HG02642 (cell line): ENCODE data around the gene THSD4.
"Not testable (repeated sequence)": the region's sequence is repeated elsewhere in the genome, so short reads cannot be mapped to it uniquely, and the experiment has no call there.

ENCODE experiments used
- ATAC-seq: cut with Tn5 transposase; IDR thresholded peaks from one replicate; pipeline ENCODE4 v1.9.1; 2021; ENCODE audit warnings: mild to moderate bottlenecking; ENCODE audit not compliant: unreplicated experiment, poor library complexity

Gene THSD4

DNA sequence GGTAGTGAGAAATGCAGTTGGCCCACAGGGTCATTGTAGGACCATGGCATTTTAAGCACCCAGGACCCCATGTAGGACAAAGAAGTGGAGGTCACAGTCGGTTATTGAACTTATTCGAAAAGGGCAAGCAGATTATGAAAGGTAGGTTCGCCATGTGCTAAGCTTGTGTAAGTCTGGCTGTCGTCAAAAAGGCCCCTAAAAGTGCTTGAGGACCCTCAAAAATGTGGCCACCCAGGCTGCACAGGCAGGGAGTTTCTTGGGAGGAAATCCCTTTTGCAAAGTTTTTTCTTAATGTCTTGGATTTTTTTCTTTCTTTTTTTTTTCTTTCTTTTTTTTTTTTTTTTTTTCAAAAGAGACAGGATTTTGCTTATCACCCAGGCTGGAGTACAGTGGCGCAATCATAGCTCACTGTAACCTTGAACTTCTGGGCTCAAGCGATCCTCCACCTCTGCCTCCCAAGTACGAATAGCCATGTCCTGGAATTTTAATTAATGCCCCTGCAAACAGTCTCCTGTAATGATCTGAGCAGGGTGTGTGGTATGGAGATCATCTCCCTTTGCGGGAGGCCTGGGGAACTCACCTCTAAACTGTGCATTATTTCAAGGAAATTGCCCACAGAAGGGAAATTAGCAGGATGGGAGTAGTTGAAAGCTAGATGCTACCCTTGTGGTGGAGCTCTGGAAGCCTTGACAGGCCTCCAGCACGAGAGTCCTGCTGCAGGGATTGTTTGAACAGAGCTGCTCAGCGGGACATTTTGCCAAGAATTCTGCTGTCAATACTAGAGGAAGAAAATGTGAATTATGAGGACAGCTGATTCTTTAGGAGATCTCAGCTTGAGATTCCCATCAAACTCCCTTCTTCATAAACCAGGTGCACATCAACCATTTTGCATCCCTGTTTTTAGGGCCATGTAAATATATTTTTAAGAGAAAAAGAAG lies 28.4 kb downstream of the THSD4 start:
- no peak for ATAC-seq

DNA sequence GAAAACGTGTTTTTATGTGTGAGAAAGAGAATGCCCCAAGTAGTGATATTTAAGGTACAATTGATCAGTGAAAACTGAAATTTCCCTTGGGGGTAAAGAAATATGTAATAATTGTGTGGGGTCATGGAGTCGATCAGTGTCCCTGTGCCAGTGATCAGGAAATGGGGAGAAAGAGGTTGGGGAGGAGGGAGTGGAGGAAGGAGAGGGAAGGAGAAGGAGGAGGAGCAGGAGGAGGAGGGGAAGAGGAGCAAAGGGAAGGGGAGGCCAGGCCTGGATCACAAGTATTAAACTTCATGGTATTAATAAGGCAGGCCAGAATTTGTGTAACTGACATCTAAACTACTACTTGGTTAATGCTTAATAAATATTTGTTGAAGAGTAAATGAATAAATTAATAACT lies 30.4 kb downstream of the THSD4 start:
- ATAC-seq = no peak

DNA sequence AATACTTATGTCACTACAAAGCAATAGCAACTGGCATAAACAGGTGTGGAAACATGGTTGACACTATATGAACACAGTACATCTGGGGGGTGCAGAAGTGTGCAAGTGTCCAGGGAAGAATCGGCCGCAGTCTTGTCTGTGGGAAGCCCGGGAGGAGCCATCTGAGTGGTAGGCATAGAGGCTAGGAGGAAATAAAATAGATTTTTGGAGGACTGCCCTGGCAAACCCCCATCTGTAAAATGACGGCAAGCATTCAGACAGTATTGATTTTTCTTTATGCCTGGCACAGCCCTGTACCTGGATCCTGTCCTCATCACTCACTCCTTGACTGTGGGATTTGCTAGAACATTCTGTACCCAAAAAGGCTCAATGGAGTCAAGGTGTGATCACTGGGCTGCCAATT lies 31.3 kb downstream of the THSD4 start:
- no peak for ATAC-seq

DNA sequence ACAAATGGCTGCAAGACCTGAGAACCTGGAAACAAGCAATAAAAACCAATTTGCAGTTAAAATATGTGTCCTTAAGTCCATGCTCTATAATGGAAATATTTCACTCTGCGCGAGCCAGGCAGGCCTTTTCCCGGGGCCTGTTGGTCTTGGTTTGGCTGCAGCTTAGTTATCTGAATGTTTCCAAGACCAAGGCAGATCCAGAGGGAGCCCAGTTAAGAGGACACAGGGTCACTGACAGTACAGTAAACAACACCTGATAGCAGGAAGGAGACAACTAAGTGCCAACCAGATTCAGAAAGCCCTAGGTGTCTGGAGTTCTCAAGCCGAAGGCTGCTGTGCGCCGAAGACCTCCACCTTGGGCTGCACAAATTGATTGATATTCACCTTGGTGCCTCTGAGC lies 32.8 kb downstream of the THSD4 start:
- no peak for ATAC-seq

DNA sequence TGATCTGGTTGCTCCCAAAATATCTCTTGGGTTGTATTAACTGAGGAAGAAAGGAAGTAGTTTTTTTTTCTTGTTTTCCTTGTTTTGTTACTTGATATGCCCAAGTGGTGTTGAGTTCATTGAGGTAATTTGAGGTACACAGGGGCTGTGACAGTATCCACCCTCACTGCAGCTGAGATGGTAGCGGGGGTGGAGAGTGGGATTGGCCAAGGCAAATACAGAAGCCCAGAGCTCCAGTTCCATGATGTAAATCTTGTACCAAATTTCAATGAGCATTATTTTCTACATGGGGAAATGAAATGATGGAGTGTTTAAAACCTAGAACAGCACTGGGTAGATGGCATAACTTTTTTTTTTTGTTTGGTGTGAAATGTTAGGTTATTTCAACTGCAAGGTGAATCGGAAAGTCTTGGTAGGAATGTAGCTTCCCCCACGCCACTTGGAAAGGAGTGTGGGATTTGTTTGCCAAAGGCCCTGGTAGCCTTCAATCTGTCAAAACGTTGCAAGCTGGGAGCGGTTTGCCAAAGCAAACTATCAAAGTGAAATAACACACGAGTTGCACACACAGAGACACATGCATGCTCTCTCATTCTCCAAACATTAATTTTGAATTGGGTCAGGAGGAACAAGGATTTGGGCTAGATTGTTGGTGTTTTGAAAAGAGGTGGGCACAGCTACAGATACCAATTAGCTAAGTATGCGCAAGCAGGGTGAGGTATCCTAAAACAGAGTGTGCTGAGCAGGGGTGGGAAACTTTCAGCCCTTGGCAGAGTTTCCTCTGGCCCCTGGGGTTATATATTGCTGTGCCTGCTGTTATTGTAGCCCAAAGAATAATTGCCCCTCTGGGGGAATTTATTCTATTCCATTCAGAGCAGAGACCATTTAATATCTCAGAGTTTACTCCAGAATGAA lies 34.6 kb downstream of the THSD4 start:
- ATAC-seq = no peak

DNA sequence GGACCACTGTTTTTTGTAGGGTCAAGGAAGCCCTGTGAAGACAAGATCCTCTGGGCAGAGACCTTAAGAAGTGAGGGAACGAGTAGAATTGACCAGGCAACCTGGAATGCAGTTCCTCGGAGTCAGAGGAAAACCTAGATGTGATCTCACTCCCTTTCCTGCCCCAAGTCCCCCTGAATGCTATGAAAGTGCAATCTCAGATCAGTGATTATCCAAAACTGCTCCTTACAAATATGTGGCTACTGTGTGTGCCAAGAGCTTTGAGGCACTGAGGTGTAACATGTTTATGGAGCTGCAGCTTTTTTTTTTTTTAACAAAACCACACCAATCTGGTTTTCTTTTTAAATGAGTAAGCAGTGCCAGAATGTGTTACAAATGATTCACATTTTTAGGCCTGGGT lies 35.8 kb downstream of the THSD4 start:
- no peak for ATAC-seq

DNA sequence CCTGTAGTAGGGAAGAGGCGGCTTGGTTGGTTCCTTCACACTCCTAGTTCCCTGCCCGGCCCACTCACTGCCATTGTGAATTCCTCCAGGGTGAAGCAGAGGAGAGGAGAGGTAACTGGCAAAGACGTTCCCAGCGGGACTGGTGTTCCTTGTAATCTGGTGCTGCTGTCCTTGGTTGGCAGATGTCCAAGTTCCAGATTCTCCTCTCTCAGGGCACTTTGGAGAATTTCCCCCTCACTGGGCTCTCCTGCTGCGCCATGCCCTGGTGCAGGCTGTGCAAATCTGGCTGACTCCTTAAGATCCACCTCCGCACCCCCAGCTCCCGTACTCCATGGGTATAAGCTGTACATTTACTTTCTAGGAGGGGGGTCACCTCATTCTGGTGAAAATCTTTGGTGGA lies 37.3 kb downstream of the THSD4 start:
- no peak for ATAC-seq

DNA sequence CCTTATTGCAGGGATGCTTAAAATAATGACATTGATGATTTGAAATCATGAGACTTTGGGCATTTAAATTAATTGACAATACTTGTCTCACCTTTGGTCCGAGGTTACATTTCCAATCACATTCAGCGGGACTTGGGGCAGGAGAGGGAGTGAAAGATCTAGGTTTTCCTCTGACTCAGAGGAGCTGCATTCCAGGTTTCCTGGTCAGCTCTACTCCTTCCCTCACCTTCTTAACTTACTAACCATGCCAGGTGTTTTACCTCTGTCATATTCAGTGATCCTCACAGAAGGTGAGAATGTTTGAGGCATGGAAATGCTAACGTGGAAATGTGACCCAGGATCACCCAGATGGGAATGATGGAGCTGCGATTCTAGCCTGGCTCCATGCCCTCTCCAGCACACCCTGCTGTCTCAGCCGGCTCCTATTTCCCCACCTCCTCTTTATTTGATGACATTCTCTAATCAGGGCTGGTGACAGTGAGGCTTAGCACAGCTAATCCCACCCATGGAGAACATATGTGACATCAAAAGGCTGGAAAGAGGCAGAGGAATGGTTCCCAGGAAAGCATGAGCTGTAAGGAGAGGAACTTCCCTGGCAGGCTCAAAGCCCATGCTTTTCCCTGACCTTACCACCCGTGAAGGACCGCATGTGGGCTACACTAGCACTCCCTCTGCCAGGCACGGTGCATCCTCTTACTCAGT lies 38.7 kb downstream of the THSD4 start:
- no peak for ATAC-seq

DNA sequence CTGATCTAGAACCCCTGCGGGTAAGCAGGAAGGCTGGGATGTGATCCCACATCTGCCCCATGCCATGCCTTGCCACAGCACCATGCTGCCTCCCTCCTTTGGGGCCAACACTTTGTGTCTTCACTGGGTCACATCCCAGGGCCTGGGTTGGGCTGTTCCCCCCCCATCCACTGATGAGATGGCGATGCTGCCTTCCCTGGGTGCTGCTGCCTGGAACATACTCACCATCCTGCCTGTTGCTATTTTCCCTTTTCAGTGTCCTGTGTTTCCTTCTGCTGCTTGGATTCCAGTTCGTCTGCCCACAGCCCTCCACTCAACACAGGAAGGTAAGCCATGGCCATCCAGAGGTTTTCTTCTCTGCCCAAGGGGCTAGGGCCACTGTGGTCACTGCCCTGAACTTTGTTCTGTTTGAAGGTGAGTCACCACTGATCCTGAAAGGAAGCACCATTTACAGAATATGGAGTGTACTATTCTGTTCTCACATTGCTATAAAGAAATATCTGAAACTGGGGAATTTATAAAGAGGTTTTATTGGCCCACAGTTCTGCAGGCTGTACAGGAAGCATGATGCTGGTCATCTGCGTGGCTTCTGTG lies 39.4 kb downstream of the THSD4 start:
- no peak for ATAC-seq

DNA sequence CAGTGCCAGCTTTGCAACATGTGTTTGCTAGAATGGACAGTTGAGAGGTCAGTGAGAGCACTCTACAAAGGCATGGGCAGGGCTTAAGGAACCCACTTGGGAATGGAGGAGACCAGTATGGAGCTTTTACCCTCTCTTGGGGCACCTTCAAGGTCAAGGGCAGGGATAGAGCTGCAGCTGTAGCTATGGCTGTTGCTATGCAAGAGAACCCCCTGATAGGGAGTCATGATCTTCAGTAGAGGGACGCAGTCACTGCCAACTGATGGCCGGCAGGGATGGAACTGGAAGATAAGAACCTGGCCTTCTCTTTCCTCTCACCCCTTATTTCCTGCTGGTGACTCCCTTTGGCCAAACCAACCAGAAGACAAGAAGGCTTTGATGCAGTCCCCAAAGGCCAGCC lies 40.3 kb downstream of the THSD4 start:
- ATAC-seq = no peak

DNA sequence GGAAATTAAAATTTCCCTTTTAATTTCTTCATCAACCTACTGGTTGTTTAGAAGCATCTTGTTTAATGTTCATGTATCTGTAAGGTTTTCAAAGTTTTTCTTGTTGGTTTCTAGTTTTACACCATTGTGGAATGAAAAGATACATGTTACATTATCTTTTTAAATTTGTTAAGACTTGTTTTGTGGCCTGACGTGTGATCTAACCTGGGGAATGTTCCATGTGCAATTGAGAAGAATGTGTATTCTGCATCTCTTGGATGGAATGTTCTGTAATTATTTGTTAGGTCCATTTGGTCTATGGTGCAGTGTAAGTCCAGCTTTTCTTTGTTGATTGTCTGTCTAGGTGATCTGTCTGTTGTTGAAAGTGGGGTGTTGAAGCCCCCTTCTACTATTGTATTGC lies 45.7 kb downstream of the THSD4 start:
- ATAC-seq = no peak

DNA sequence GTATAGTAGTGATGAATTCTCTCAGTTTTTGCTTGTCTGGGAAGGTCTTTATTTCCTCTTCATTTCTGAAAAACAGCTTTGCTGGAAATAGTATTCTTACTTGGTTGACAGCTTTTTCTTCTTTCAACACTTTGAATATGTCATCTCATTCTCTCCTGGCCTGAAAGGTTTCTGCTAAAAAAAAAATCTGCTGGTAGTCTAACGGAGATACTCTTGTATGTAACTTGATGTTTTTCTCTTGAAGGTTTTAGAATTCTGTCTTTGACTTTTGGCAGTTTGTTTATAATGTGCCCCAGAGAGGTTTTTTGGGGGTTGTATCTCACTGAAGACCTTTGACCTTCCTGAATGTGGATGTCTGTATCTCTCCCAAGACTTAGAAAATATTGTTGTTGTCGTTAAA lies 47.0 kb downstream of the THSD4 start:
- ATAC-seq = no peak

DNA sequence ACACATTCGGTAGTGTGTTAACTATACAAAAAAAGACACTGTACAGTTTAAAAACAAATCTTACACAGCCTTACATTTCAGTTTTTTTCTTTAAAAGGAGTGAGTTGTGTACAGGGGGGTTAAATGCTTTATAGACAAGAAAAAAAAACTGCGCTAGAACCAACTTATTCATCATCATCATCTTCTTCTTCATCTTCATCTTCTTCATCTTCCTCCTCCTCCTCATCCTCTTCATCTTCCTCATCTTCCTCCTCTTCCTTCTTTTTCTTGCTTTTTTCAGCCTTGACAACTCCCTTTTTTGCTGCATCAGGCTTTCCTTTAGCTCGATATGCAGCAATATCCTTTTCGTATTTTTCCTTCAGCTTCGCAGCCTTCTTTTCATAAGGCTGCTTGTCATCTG lies 49.3 kb downstream of the THSD4 start:
- ATAC-seq = not testable (repeated sequence)

DNA sequence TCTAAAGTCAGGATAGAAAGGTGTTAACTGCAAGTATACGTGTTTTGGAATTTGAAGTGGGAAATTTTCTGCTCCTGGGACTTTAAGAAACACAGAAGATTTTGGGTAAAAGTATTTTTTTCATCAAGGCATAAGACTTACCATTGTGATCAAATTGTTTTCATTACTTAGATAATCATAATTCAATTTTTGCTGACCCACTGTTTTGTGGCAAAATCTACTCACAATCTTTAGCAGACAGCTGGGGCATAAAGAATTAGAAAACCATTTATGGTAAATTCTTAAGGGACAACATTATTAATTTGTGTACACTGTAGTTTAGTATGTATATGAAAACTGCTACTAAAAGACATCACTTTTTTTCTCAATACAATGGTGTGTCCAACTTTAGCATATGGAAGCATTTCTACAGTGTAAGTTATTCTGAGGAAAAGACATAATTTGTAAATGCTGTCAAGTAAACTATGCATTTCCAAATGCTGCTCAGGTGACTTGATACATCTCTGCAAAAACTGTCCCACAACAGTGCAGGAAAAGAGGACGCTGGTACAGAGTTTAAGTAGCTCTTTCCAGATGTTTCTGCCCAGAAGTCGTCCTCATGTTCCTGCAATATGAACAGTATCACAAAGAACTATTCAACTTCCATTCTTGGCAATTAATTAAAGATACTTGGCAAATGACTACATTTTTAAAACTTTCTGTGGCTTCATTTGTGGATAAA lies 52.3 kb downstream of the THSD4 start:
- no peak for ATAC-seq

DNA sequence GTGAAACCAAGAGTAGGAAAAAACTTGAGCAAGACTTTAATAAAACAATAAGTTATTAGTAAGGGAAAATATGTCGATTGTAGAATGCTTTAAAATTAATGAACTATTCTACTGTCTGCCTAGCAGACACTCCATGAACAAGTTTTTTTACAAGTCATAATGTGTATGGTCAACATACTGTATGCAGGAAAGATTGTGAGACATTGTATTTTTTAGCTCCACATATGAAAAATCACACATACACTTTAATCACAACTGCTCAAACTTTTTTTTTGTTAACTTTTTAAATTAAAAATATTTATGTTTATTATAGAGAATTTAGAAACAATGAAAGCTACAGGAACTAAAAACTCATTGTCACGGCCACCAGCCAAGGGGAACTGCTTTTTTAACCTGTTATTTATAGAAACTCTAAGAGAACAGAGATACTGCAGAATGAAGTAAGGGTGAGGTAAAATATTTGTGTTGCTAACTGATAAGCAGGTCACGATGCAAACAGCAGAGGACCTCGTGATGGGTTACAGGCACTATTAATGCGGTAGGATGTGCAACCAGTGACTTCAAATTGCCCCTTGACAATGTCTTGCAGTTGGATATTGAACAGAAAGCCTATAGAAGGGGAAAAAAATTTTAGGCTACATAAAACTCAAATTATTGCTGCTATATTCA lies 53.0 kb downstream of the THSD4 start:
- ATAC-seq = no peak

DNA sequence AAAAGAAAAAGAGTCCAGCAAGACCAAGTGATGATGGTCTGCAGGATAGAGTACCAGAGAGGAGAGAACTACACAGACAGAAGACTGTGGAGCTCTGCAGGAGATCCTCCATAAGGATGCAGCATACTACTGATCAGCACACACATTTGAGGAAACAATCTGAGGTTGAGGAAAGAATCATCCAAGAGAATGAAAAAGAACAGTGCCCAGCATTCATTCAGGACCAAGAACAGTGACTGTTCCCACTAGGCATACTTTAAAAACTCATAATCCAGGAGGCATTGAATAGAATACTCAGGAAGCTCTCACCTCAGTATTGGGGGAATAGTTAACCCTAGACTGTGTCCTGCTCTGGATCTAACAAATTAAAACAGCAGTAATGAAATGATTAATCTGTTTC lies 54.9 kb downstream of the THSD4 start:
- no peak for ATAC-seq

DNA sequence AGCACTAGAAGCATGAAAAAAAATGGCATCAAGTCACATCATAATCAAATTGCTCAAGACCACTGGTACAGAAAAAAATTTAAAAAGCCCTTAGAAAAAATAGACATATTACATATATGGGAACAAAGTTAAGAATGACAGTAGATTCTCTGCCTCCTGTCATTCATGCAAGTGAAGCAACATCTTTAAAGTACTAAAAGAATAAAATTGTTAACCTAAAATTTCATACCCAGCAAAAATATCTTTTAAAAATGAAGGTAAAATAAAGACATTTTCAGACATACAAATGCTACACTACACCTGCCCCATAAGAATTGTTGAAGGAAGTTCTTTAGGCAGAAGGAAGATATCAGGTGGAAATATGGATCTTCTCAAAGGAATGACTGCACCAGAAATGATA lies 55.9 kb downstream of the THSD4 start:
- ATAC-seq = no peak

DNA sequence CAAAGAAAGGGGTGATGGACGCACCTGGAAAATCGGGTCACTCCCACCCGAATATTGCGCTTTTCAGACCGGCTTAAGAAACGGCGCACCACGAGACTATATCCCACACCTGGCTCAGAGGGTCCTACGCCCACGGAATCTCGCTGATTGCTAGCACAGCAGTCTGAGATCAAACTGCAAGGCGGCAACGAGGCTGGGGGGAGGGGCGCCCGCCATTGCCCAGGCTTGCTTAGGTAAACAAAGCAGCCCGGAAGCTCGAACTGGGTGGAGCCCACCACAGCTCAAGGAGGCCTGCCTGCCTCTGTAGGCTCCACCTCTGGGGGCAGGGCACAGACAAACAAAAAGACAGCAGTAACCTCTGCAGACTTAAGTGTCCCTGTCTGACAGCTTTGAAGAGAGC lies 59.1 kb downstream of the THSD4 start:
- ATAC-seq = not testable (repeated sequence)
